Astrocyte (in vitro differentiated cells and primary cell): ENCODE measurements around the gene GPC5. TPM values are rescaled to one million over a fixed set of nuclear protein-coding genes. Genes with fewer than 3 reads are reported as not detected.

ENCODE experiments used
- DNase-seq: peaks from one replicate; pipeline ENCODE4 v3.0.0-alpha.2; 2010; ENCODE audit warnings: low read depth
- FAIRE-seq: peaks from 2 replicates; lab custom pipeline; 2011; peaks lifted over from hg19 to GRCh38; lab: Jason Lieb, UNC
- H2AFZ ChIP-seq: 2 replicates; pipeline ENCODE4 v1.6.0; 2012; ENCODE audit warnings: low read depth, low read length, inconsistent platforms
- H3K27ac ChIP-seq: 2 replicates; pipeline ENCODE4 v1.5.1; 2011; ENCODE audit warnings: low read depth, low read length, inconsistent platforms
- H3K27me3 ChIP-seq: 2 replicates; pipeline ENCODE4 v1.6.0; 2011; ENCODE audit warnings: low read length, inconsistent platforms; ENCODE audit not compliant: insufficient read depth
- H3K36me3 ChIP-seq: 2 replicates; pipeline ENCODE4 v1.5.1; 2011; ENCODE audit warnings: low read length, inconsistent platforms; ENCODE audit not compliant: insufficient read depth
- H3K4me1 ChIP-seq: 2 replicates; pipeline ENCODE4 v1.5.1; 2011; ENCODE audit warnings: low read length, inconsistent platforms; ENCODE audit not compliant: insufficient read depth
- H3K4me2 ChIP-seq: 2 replicates; pipeline ENCODE4 v1.6.0; 2012; ENCODE audit warnings: low read length, inconsistent platforms
- H3K4me3 ChIP-seq: 2 replicates; pipeline ENCODE4 v1.5.1; 2011; ENCODE audit warnings: low read depth, mild to moderate bottlenecking, low read length, inconsistent platforms; ENCODE audit not compliant: insufficient read depth
- H3K79me2 ChIP-seq: 2 replicates; pipeline ENCODE4 v1.6.0; 2012; ENCODE audit warnings: mild to moderate bottlenecking, low read length, inconsistent platforms; ENCODE audit not compliant: insufficient read depth
- H3K9ac ChIP-seq: 2 replicates; pipeline ENCODE4 v1.6.0; 2012; ENCODE audit warnings: mild to moderate bottlenecking, low read length, inconsistent platforms
- H3K9me3 ChIP-seq: 2 replicates; pipeline ENCODE4 v1.5.1; 2012; ENCODE audit warnings: low read depth, mild to moderate bottlenecking, low read length, inconsistent platforms; ENCODE audit not compliant: insufficient read depth
- H4K20me1 ChIP-seq: 2 replicates; pipeline ENCODE4 v1.6.0; 2012; ENCODE audit warnings: low read length, inconsistent platforms; ENCODE audit not compliant: insufficient read depth
- H3K27ac Mint-ChIP-seq: one replicate; pipeline ENCODE4 v1.8.0; 2021; ENCODE audit warnings: mild to moderate bottlenecking, mixed read lengths; ENCODE audit not compliant: unreplicated experiment
- H3K27me3 Mint-ChIP-seq: one replicate; pipeline ENCODE4 v1.8.0; 2021; ENCODE audit warnings: low read depth, mixed read lengths; ENCODE audit not compliant: unreplicated experiment
- H3K36me3 Mint-ChIP-seq: one replicate; pipeline ENCODE4 v1.8.0; 2021; ENCODE audit warnings: low read depth, mixed read lengths; ENCODE audit not compliant: unreplicated experiment
- H3K4me1 Mint-ChIP-seq: one replicate; pipeline ENCODE4 v1.8.0; 2021; ENCODE audit warnings: low read depth, mixed read lengths; ENCODE audit not compliant: unreplicated experiment
- H3K4me3 Mint-ChIP-seq: one replicate; pipeline ENCODE4 v1.8.0; 2021; ENCODE audit warnings: mild to moderate bottlenecking, moderate library complexity, mixed read lengths; ENCODE audit not compliant: unreplicated experiment
- H3K9me3 Mint-ChIP-seq: one replicate; pipeline ENCODE4 v1.8.0; 2021; ENCODE audit warnings: mild to moderate bottlenecking, mixed read lengths; ENCODE audit not compliant: unreplicated experiment
- EZH2 ChIP-seq: IDR thresholded peaks from 2 replicates; pipeline ENCODE4 v1.6.1; 2012; ENCODE audit warnings: mild to moderate bottlenecking, low read length, inconsistent platforms; ENCODE audit not compliant: insufficient read depth
- total RNA-seq: library from RNA; stranded (reverse); gene quantifications from 2 replicates; pipeline ENCODE4 v1.2.1, GENCODE V29; 2021
- TF ChIP-seq, protein P1 (sequence below): IDR thresholded peaks from 2 replicates; pipeline ENCODE4 v1.5.1; 2011; ENCODE audit warnings: low read depth, mild to moderate bottlenecking, inconsistent platforms, low read length, moderate library complexity; ENCODE audit not compliant: insufficient read depth

The GPC5 gene
- total RNA-seq, 1 donor from 2014 or later: 1.1 TPM

DNA sequence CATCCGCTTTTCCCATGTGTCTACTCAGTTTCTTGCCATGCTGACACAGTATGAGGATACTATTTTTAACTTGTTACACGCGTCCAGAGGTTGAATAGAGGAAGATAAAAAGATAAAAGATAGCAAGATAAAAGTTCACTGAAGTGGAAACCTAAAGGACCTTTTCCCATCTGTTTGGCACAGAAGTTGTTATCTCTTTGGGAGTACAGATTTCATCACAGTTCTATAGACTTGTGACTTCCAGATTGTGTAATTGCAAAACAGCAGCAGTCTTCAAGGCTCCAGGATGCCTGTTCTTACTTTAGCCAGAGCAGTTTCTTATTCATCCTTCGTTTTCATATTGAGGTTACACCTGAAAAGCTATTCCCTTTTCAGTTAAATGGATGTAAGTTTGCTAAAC lies 369.2 kb downstream of the GPC5 start:
- Histone ChIP-seq H3K27ac (no peak overlapping the region), H3K4me1 (no peaks in the 10 kb centered on the region), H3K79me2 (no peaks in the 10 kb centered on the region), H3K9ac (no peak overlapping the region), H3K4me3 (no peak overlapping the region), H3K27me3 (peaks cover 2% of the 10 kb centered on the region), H3K36me3 (no peaks in the 10 kb centered on the region), H4K20me1 (no peaks in the 10 kb centered on the region), H3K9me3 (no peaks in the 10 kb centered on the region), H3K4me2 (no peak overlapping the region), H2AFZ (no peak overlapping the region)
- no peak overlapping the region for H3K27ac Mint-ChIP-seq
- peaks cover 6% of the 10 kb centered on the region for H3K27me3 Mint-ChIP-seq
- H3K4me3 Mint-ChIP-seq: no peak overlapping the region
- no peak for FAIRE-seq
- TF ChIP-seq, protein P1, sequence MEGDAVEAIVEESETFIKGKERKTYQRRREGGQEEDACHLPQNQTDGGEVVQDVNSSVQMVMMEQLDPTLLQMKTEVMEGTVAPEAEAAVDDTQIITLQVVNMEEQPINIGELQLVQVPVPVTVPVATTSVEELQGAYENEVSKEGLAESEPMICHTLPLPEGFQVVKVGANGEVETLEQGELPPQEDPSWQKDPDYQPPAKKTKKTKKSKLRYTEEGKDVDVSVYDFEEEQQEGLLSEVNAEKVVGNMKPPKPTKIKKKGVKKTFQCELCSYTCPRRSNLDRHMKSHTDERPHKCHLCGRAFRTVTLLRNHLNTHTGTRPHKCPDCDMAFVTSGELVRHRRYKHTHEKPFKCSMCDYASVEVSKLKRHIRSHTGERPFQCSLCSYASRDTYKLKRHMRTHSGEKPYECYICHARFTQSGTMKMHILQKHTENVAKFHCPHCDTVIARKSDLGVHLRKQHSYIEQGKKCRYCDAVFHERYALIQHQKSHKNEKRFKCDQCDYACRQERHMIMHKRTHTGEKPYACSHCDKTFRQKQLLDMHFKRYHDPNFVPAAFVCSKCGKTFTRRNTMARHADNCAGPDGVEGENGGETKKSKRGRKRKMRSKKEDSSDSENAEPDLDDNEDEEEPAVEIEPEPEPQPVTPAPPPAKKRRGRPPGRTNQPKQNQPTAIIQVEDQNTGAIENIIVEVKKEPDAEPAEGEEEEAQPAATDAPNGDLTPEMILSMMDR: no peak
- no peak for TF ChIP-seq EZH2
- H3K36me3 Mint-ChIP-seq: no peaks in the 10 kb centered on the region
- peaks cover 2% of the 10 kb centered on the region for H3K4me1 Mint-ChIP-seq
- peaks cover 2% of the 10 kb centered on the region for H3K9me3 Mint-ChIP-seq
- DNase-seq: no peak

DNA sequence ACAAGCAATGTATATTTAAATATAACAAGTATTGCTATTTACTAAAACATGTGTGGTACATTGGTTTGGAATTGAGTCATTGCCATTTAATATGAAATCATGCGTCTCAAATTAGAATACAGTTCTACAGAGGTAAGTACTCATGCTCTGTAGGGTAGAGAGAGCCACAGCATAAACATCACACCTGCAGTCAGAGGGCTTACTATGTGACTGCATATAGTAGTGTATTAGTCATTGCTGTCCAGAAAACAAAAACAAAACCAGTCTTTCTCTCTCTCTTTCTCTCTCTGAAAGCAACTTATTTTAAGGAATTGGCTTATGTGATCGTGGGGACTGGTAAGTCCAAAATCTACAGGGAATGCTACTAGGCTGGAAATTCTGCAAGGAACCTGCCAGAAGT lies 370.3 kb downstream of the GPC5 start:
- FAIRE-seq (no peak), DNase-seq (no peak)
- Histone ChIP-seq H3K27ac (no peak overlapping the region), H3K79me2 (no peaks in the 10 kb centered on the region), H3K9me3 (no peaks in the 10 kb centered on the region), H2AFZ (no peak overlapping the region), H3K4me1 (no peaks in the 10 kb centered on the region), H3K4me3 (no peak overlapping the region), H3K9ac (no peak overlapping the region), H3K27me3 (peaks cover 2% of the 10 kb centered on the region), H4K20me1 (no peaks in the 10 kb centered on the region), H3K4me2 (no peak overlapping the region), H3K36me3 (no peaks in the 10 kb centered on the region)
- no peaks in the 10 kb centered on the region for H3K36me3 Mint-ChIP-seq
- H3K27me3 Mint-ChIP-seq: peaks cover 6% of the 10 kb centered on the region
- peaks cover 2% of the 10 kb centered on the region for H3K4me1 Mint-ChIP-seq
- H3K9me3 Mint-ChIP-seq: peaks cover 2% of the 10 kb centered on the region
- H3K4me3 Mint-ChIP-seq: no peak overlapping the region
- no peak overlapping the region for H3K27ac Mint-ChIP-seq
- TF ChIP-seq, protein P1: no peak
- TF ChIP-seq EZH2: no peak

DNA sequence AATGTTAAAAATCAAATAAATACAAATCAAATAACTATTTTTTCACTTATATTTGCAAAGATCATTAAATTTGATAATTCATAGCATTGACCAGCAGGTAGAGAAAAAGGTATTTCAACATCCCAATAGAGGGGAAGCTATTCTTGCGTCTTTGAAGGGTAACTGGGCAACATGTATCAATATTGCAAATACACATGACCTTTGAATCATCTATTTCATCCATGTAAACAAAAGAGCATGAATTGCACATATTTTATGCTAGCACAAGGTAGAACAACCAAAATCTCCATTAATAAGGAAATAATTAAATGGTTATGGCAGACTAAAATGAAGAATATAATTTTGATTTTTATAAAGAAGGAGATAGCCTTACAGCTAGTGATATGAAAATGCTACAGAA lies 372.8 kb downstream of the GPC5 start:
- no peak overlapping the region for H2AFZ ChIP-seq
- Mint-ChIP-seq H3K4me3 (no peak overlapping the region), H3K4me1 (peaks cover 2% of the 10 kb centered on the region), H3K27ac (no peak overlapping the region), H3K27me3 (peaks cover 1% of the 10 kb centered on the region), H3K36me3 (no peaks in the 10 kb centered on the region), H3K9me3 (peaks cover 2% of the 10 kb centered on the region)
- no peak overlapping the region for H3K9ac ChIP-seq
- no peak overlapping the region for H3K4me3 ChIP-seq
- H4K20me1 ChIP-seq: no peaks in the 10 kb centered on the region
- no peak for TF ChIP-seq EZH2
- TF ChIP-seq, protein P1: no peak
- H3K36me3 ChIP-seq: no peaks in the 10 kb centered on the region
- no peaks in the 10 kb centered on the region for H3K9me3 ChIP-seq
- no peak overlapping the region for H3K4me2 ChIP-seq
- FAIRE-seq: no peak
- H3K27me3 ChIP-seq: no peaks in the 10 kb centered on the region
- no peak overlapping the region for H3K27ac ChIP-seq
- no peaks in the 10 kb centered on the region for H3K4me1 ChIP-seq
- no peak for DNase-seq
- no peaks in the 10 kb centered on the region for H3K79me2 ChIP-seq
